K562 (cell line): ENCODE measurements around the gene DYNLT2B. TPM values are rescaled to one million over a fixed set of nuclear protein-coding genes. Genes with fewer than 3 reads are reported as not detected.

Source experiments
- ATAC-seq: fragments of 200-7000 bp; cut with Tn5 transposase; 3 replicates; pipeline ENCODE4 v1.9.1; 2020; ENCODE audit warnings: moderate library complexity
- BruUV-seq: library from RNA; stranded (reverse); fragments of 400-500 nt; replicated peaks from 2 replicates; lab custom pipeline; 2021; lab: Mats Ljungman, UMichigan
- CTCF ChIA-PET: fragments of 300-600 bp; formaldehyde crosslinking; extraction: SDS; loops from one replicate; lab custom pipeline; 2021; ENCODE audit warnings: low intra/inter-chr PET ratio; lab: Yijun Ruan, JAX
- POLR2A ChIA-PET: fragments of 300-600, 350-650 bp; sonication (Branson Sonifier 250); formaldehyde crosslinking; extraction: SDS; loops from one replicate; lab custom pipeline; 2021; ENCODE audit warnings: antibody characterized with exemption, inconsistent platforms; lab: Yijun Ruan, JAX
- DNase-seq, 4 experiments: peaks; one replicate each; pipeline versions ENCODE4 v3.0.0 to v3.0.0-alpha.2; 2011 to 2018; ENCODE audit warnings: low spot score in 3 of 4, mixed read lengths in 3 of 4; ENCODE audit errors: extremely low read depth in 1 of 4
- FAIRE-seq: peaks from 2 replicates; lab custom pipeline; 2011; peaks lifted over from hg19 to GRCh38; lab: Jason Lieb, UNC
- H2AFZ ChIP-seq: 2 replicates; pipeline ENCODE4 v1.6.0; 2011; ENCODE audit warnings: low read depth, low read length, control low read depth, inconsistent platforms
- H3K27ac ChIP-seq: fragments of 200-600 bp; 3 replicates; pipeline ENCODE4 v1.8.0; 2011; ENCODE audit warnings: low read depth, mild to moderate bottlenecking, control low read depth, inconsistent platforms, low read length, moderate library complexity, mixed read lengths; ENCODE audit errors: extremely low read depth
- H3K27me3 ChIP-seq, 2 experiments: fragments of 300-600 bp in 1 of 2; 2 replicates in 1 of 2; 3 replicates in 1 of 2; pipeline versions ENCODE4 v1.6.0 to v1.8.0; 2011; ENCODE audit warnings: inconsistent platforms in 2 of 2, low read length in 2 of 2, mild to moderate bottlenecking in 1 of 2, mixed read lengths in 1 of 2, moderate library complexity in 1 of 2; ENCODE audit not compliant: control insufficient read depth in 2 of 2, insufficient read depth in 2 of 2
- H3K36me3 ChIP-seq: fragments of 300-600 bp; 3 replicates; pipeline ENCODE4 v1.8.0; 2011; ENCODE audit warnings: mild to moderate bottlenecking, low read length, inconsistent platforms; ENCODE audit not compliant: control insufficient read depth, insufficient read depth
- H3K4me1 ChIP-seq, 2 experiments: fragments of 200-600 bp in 1 of 2; replicated peaks in 1 of 2; 2 replicates in 1 of 2; 3 replicates in 1 of 2; pipeline versions ENCODE4 v1.5.1 to v1.8.0; 2011; ENCODE audit warnings: inconsistent platforms in 2 of 2, low read length in 2 of 2, mild to moderate bottlenecking in 1 of 2, mixed read lengths in 1 of 2, moderate library complexity in 1 of 2; ENCODE audit not compliant: control insufficient read depth in 2 of 2, insufficient read depth in 2 of 2
- H3K4me2 ChIP-seq: 2 replicates; pipeline ENCODE4 v1.6.1; 2011; ENCODE audit warnings: low read length, control low read depth, inconsistent platforms, mixed read lengths; ENCODE audit not compliant: insufficient read depth
- H3K4me3 ChIP-seq: fragments of 200-600 bp; sonication (generic), shearing (Covaris generic); 2 replicates; pipeline ENCODE4 v1.5.1; 2016; ENCODE audit warnings: control low read depth, inconsistent platforms
- H3K79me2 ChIP-seq: fragments of 200-600 bp; 3 replicates; pipeline ENCODE4 v1.8.0; 2011; ENCODE audit warnings: low read length, inconsistent platforms; ENCODE audit not compliant: control insufficient read depth, insufficient read depth
- H3K9ac ChIP-seq, 2 experiments: 2 replicates each; pipeline versions ENCODE4 v1.6.0 to v1.6.1; 2011; ENCODE audit warnings: low read depth in 2 of 2, low read length in 2 of 2, control low read depth in 1 of 2, inconsistent platforms in 1 of 2, mild to moderate bottlenecking in 1 of 2, mixed read lengths in 1 of 2; ENCODE audit not compliant: insufficient read depth in 1 of 2
- H3K9me1 ChIP-seq: one replicate; pipeline ENCODE4 v1.6.0; 2011; ENCODE audit warnings: inconsistent platforms, mild to moderate bottlenecking, low read length, moderate library complexity; ENCODE audit not compliant: control insufficient read depth, insufficient read depth
- H3K9me3 ChIP-seq: replicated peaks from 2 replicates; pipeline ENCODE4 v1.5.1; 2011; ENCODE audit warnings: low read depth, low read length, inconsistent platforms; ENCODE audit not compliant: control insufficient read depth, insufficient read depth
- H4K20me1 ChIP-seq: replicated peaks from 2 replicates; pipeline ENCODE4 v1.6.1; 2011; ENCODE audit warnings: low read length, inconsistent platforms, mixed read lengths; ENCODE audit not compliant: control insufficient read depth, insufficient read depth
- BRD4 ChIP-seq: fragments of 200-600 bp; sonication (generic); IDR thresholded peaks from 2 replicates; pipeline ENCODE4 v1.6.1; 2017; ENCODE audit warnings: inconsistent platforms
- BRF1 ChIP-seq: IDR thresholded peaks from 3 replicates; pipeline ENCODE4 v1.6.1; 2011; ENCODE audit warnings: borderline replicate concordance, mild to moderate bottlenecking; ENCODE audit not compliant: insufficient read length; ENCODE audit errors: extremely low read depth
- CEBPG ChIP-seq, 3 experiments: fragments of 200-800 bp in 1 of 3; sonication (Bioruptor generic) in 1 of 3; sonication (generic) in 1 of 3; formaldehyde crosslinking in 1 of 3; IDR thresholded peaks in 2 of 3; conservative IDR thresholded peaks in 1 of 3; 2 replicates each; pipeline versions ENCODE4 v1.6.1 to v1.8.0; 2016 to 2022; ENCODE audit warnings: missing compliant biosample characterization in 2 of 3, missing genetic modification characterization in 2 of 3, mild to moderate bottlenecking in 1 of 3, missing genetic modification reagents in 1 of 3
- COPS2 ChIP-seq: fragments of 450-650 bp; conservative IDR thresholded peaks from 2 replicates; pipeline ENCODE4 v1.6.1; 2016; ENCODE audit warnings: mild to moderate bottlenecking, moderate library complexity
- CTCFL ChIP-seq: IDR thresholded peaks from 2 replicates; pipeline ENCODE4 v1.6.1; 2011; ENCODE audit warnings: borderline replicate concordance, low read depth, mild to moderate bottlenecking, moderate library complexity, low read length; ENCODE audit not compliant: insufficient read depth, poor library complexity, severe bottlenecking
- NR2F6 ChIP-seq: fragments of 450-650 bp; formaldehyde crosslinking; IDR thresholded peaks from 2 replicates; pipeline ENCODE4 v1.4.0; 2020; ENCODE audit warnings: mild to moderate bottlenecking
- RREB1 ChIP-seq: fragments of 250-450 bp; sonication (Bioruptor Pico); IDR thresholded peaks from 2 replicates; pipeline ENCODE4 v1.4.0; 2020
- SIX5 ChIP-seq, 2 experiments: IDR thresholded peaks; 2 replicates each; pipeline ENCODE4 v1.6.1; 2011; ENCODE audit warnings: low read length in 2 of 2, borderline replicate concordance in 1 of 2, low read depth in 1 of 2, mild to moderate bottlenecking in 1 of 2, moderate library complexity in 1 of 2; ENCODE audit not compliant: insufficient read depth in 1 of 2
- ZNF184 ChIP-seq: sonication (generic); formaldehyde crosslinking; IDR thresholded peaks from 2 replicates; pipeline ENCODE4 v1.5.0; 2020; ENCODE audit warnings: missing genetic modification reagents
- ZNF217 ChIP-seq: sonication (generic); formaldehyde crosslinking; IDR thresholded peaks from 2 replicates; pipeline ENCODE4 v1.8.0; 2022; ENCODE audit warnings: mild to moderate bottlenecking, missing genetic modification reagents
- ZNF507 ChIP-seq: conservative IDR thresholded peaks from 2 replicates; pipeline ENCODE4 v1.6.1; 2017; ENCODE audit warnings: missing genetic modification characterization, missing compliant biosample characterization
- WGBS: fragments of 100-300 bp; shearing (Covaris generic); methylation state at CpG from one replicate; pipeline ENCODE4 v1.1.6; 2016; ENCODE audit warnings: low coverage, mixed read lengths; ENCODE audit not compliant: insufficient coverage; ENCODE audit errors: missing lambda C conversion rate; 5-methylcytosine and 5-hydroxymethylcytosine counted together
- in situ Hi-C: fragments of 300-500 bp; cut with MboI; formaldehyde crosslinking; loops from 4 replicates; pipeline ENCODE4 v1.15.0; 2018; ENCODE audit warnings: inconsistent platforms, mixed read lengths
- intact Hi-C: fragments of 100-400 bp; cut with micrococcal nuclease; formaldehyde crosslinking; loops from 2 replicates; pipeline ENCODE4 v1.14.2; 2022
- polyA plus RNA-seq, 8 experiments: library from polyadenylated mRNA; depleted of rRNA in 4 of 8; stranded (reverse) in 5 of 8; unstranded in 3 of 8; fragments of >200 nt; fragmentation: Nextera tagmentation in 2 of 8; fragmentation: Illumina TruSeq in 1 of 8; extraction: Ambion mirVana in 2 of 8; extraction: Trizol in 1 of 8; gene quantifications; 2 replicates each; pipeline versions ENCODE4 v1.2.1 to v1.2.3, GENCODE V29; 2011 to 2014; ENCODE audit warnings: inconsistent platforms in 1 of 8, missing spikeins in 1 of 8
- total RNA-seq, 7 experiments: library from RNA; depleted of rRNA in 6 of 7; stranded (reverse); fragments of >200 nt in 6 of 7; fragmentation: Illumina TruSeq in 2 of 7; extraction: Trizol in 2 of 7; gene quantifications; 2 replicates each; pipeline versions ENCODE4 v1.2.1 to v1.2.3, GENCODE V29; 2011 to 2021; ENCODE audit warnings: low replicate concordance in 1 of 7

DYNLT2B gene
- total and polyA plus RNA-seq, 9 of the 15 experiments (the other 6 are each of a cell fraction or from before 2014, with no cell fraction given) = 6.5 to 19.9 (median 8.7) TPM

- Histone ChIP-seq H3K36me3 (peaks cover 60% of the 10 kb centered on the region), H3K4me2 (no peak overlapping the region), H3K9ac (no peak overlapping the region), H3K27ac (no peak overlapping the region), H3K9me3 (peaks cover 9% of the 10 kb centered on the region; the same call in 1 of the 2 replicates), H4K20me1 (no peaks in the 10 kb centered on the region), H3K79me2 (peaks cover 6% of the 10 kb centered on the region; the same call in 1 of the 3 replicates), H3K4me3 (no peak overlapping the region), H3K27me3 (no peaks in the 10 kb centered on the region), H3K9me1 (no peaks in the 10 kb centered on the region), H2AFZ (no peak overlapping the region), H3K4me1 (no peaks in the 10 kb centered on the region)
- ATAC-seq (no peak), DNase-seq (no peak), FAIRE-seq (no peak)
- POLR2A ChIA-PET = interaction anchor here (0.7 kb wide), 1 partner anchor 33 kb away, joined by 4 read pairs; no protein-coding TSS in a partner anchor
- CTCF ChIA-PET = no interaction called here
- in situ Hi-C loops = loop anchor here (5.0 kb wide), 1 partner anchor 211 kb away; no protein-coding TSS in a partner anchor
- WGBS = 89% methylated on average over 11 of the region's 13 CpGs
- BruUV-seq = no TSS peak
- intact Hi-C loops = no loop called here
- TF ChIP-seq CEBPG (CRISPR knock-in tag; IDR thresholded peaks at IDR 0.05) (no peak), CEBPG (tag; conservative IDR thresholded peaks at IDR 0.05 in 1 of 2, IDR thresholded peaks at IDR 0.05 in 1 of 2) (no peak), ZNF184 (CRISPR knock-in tag) (no peak), SIX5 (IDR thresholded peaks at IDR 0.05; ENCODE audit: borderline replicate concordance in 1 of 2, insufficient read depth in 1 of 2, low read depth in 1 of 2, low read length in 2 of 2) (no peak), ZNF217 (CRISPR knock-in tag) (no peak), CTCFL (no peak), COPS2 (no peak), RREB1 (CRISPR knock-in tag) (no peak), BRF1 (no peak), ZNF507 (tag) (no peak), NR2F6 (CRISPR knock-in tag) (no peak), BRD4 (no peak)
Observed at GRCh38 chr3:196246612-196247308, 71.3 kb downstream of the DYNLT2B start.
